Left cardiac atrium (tissue), 4 donors: ENCODE data around the gene PACSIN3. TPM values are rescaled to one million over a fixed set of nuclear protein-coding genes. Genes with fewer than 3 reads are reported as not detected.
"Not testable (repeated sequence)": the region's sequence is repeated elsewhere in the genome, so short reads cannot be mapped to it uniquely, and the experiment has no call there.

ENCODE experiments used
- ATAC-seq, 2 donors: fragments of 200-7000 bp; cut with Tn5 transposase; one replicate each; pipeline ENCODE4 v1.9.1; 2020; ENCODE audit warnings: mild to moderate bottlenecking in 2 of 2, moderate library complexity in 2 of 2
- DNase-seq: peaks from one replicate; pipeline ENCODE4 v3.0.0-alpha.2; 2020
- intact Hi-C, 2 donors: fragments of 100-400 bp; cut with DNase I; formaldehyde crosslinking; loops; one replicate each; pipeline versions ENCODE4 v1.14.1 to v1.15.1; 2022 to 2023
- long read RNA-seq: library from polyadenylated mRNA; unstranded; transcript quantifications from one replicate; pipeline ENCODE4 v2.0.0, GENCODE V29; 2021
- total RNA-seq, 2 donors: library from RNA; stranded (reverse); fragmentation: NEBNext Ultra II Directional; extraction: Animal tissue kit (Norgen Biotek cat#: 25700); gene quantifications; one replicate each; pipeline ENCODE4 v1.2.1, GENCODE V29; 2021
- donor health status: DM: no; HTN: yes; CAD: no.
- donor health status: DM: no; HTN: yes; CAD: no; lungs with severe emphysema.
- donor health status: DM: yes; HTN: yes; CAD: no.
- donor health status: Dilated cardiomyopathy.

Gene PACSIN3
- total RNA-seq, result 100 to 1,000 TPM; 108 to 126 TPM
- long read RNA-seq, transcript PACSIN3-201 (11 exons, 1,843 nt), result major isoform, 51 of 137 reads
- long read RNA-seq, partial matches to known transcripts, result 63 of 137 reads
- long read RNA-seq, other reads (novel, unspliced or antisense), result 23 of 137 reads

DNA sequence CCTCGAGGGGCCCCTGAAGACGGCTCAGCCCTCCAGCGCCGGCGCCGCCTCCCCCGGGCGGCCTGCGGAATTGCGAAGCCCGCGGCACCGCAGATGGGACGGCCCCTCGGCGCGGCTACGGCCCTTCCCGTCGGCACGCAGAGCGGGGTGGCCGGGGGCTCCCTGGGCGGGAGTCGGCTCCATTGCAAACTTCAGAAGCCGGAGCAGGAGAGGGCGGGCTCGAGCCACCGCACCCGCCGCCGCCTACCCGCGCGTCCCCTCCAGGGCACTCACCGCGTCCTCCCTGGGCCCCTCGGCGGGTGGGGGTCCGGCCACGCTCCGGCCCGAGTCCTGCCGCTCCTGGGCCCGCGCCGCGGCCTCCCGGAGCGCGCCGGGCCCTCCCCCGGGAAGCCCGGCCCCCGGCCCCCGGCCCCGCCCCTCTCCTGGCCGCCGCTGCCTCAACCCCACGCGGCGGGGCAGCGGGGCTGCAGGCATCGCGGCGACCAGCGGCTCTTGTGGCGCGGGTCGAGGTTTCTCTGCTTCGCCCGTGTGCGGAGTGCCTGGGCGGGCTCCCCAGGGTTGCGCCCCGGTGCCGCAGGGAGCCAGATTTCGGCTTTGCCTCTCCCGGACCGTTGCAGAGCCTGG, at the start of gene PACSIN3:
Gene PACSIN3, minus strand, starts transcription at position 359 of the 624 bp plus-strand sequence. CDS start 3,707 bp downstream, outside the sequence.
- peak; percentile 69 to 71 for ATAC-seq
- DNase-seq, result peak; percentile 62
- intact Hi-C loops, result loop anchor here in 1 of 2 donors (5.0 kb wide), 1 partner anchor 71 kb away; the partner anchor contains the start of gene NR1H3

DNA sequence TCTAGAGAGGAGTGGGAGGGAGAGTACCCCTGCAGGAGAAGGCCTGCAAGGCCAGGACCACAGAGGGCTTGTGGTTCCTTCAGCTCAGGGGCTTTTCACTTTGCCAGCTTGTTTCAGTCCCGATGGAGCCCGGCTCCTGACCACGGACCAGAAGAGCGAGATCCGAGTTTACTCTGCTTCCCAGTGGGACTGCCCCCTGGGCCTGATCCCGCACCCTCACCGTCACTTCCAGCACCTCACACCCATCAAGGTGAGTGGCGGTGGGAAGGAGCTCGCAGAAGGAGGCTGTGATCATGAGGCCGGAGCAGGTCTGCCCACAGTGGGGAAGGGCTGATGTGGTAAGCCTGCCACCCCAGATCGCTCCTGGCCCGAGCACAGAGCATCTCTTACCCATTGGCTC, 48.9 kb upstream of the PACSIN3 start:
- intact Hi-C loops, result no loop called here
- DNase-seq (no peak), ATAC-seq (no peak)

DNA sequence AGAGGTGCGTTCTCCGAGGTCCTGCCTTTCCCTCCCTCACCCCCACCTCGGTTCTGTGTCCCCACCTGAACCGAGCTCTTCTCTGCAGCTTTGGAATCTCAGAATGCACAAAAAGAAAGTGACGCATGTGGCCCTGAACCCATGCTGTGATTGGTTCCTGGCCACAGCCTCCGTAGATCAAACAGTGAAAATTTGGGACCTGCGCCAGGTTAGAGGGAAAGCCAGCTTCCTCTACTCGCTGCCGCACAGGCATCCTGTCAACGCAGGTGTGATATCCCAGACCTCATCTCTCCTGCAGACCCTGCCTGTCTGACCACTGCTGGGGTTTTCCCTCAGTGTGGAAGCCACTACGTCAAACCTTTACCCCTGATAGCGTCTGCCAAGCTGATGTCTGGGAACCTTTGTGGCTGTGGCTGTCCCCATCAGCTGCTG, 48.5 kb upstream of the PACSIN3 start:
- ATAC-seq, result peak in 1 of 2 donors; percentile 21
- peak; percentile 40 for DNase-seq
- intact Hi-C loops, result no loop called here

DNA sequence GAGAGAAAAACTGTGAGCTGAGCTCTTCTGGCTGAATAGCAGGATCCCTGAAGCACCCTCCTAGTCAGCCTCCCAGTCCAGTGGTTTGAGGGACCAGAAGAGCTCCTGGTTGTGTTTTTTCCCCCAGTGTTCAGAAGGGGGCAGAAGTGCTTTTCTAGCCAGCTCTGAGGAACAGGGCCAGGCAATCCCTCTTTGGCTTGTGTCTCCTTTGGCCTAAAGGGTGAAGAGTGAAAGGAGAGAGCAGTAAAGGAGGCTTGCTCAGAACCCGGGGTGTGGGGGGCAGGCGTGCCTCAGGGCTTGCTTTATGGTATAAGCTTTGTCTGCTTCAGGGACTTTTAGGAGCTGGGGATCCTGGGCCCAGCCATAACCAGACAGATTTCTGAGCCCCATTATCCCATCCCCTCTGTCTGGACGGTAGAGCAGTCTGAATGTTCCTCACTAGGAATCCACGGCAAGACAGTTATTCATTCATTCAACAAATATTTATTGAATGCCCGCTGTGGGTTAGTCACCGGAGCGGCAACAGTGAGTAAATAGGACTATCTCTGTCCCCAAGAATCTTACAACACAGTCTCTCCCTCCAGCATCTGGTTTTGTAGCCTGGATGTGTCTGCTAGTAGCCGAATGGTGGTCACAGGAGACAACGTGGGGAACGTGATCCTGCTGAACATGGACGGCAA, 47.9 kb upstream of the PACSIN3 start:
- intact Hi-C loops, result no loop called here
- no peak for DNase-seq
- ATAC-seq, result peak; percentile 59 to 77

DNA sequence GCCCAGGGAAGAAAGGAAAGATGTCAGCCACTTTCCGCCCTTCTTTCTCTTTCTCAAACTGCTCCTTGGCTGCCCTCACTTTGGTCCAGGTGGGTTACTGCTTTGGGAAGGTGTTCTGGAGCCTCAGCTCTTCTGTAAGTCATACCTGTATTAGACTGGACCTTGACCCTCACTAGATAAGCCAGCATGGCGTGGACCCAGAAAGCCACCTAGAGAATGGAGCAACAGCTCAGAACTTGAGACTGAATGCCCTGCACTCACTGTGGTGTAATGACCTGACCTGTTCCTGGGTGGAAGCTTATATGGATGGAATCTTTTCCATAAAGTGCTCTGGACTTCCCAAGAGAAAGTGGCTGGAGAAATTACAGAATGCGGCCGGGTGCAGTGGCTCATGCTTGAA, 46.8 kb upstream of the PACSIN3 start:
- intact Hi-C loops, result no loop called here
- ATAC-seq, result no peak

DNA sequence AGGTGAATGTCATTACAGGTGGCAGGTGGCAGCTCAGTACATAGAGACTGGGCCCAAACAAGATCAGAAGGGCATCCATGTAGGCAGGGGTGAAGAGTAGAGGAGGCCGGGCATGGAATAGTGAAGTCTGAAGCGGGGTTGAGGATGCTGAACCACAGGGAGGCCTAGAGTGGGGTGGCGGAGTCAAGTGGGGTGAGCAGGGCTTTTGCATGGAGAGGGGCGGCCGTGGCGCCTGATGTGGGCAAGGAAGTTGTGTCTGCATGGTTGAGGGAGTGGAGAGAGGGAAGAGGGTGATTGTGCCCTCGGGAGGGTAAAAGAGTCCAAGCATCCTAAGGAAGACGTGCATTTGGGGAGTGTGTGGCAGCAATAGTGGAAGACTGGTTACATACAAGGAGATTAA, 42.9 kb upstream of the PACSIN3 start:
- intact Hi-C loops, result no loop called here
- ATAC-seq (no peak), DNase-seq (no peak)

More for the DNA sequence above, 46.8 kb upstream of the PACSIN3 start:
- no peak for DNase-seq

DNA sequence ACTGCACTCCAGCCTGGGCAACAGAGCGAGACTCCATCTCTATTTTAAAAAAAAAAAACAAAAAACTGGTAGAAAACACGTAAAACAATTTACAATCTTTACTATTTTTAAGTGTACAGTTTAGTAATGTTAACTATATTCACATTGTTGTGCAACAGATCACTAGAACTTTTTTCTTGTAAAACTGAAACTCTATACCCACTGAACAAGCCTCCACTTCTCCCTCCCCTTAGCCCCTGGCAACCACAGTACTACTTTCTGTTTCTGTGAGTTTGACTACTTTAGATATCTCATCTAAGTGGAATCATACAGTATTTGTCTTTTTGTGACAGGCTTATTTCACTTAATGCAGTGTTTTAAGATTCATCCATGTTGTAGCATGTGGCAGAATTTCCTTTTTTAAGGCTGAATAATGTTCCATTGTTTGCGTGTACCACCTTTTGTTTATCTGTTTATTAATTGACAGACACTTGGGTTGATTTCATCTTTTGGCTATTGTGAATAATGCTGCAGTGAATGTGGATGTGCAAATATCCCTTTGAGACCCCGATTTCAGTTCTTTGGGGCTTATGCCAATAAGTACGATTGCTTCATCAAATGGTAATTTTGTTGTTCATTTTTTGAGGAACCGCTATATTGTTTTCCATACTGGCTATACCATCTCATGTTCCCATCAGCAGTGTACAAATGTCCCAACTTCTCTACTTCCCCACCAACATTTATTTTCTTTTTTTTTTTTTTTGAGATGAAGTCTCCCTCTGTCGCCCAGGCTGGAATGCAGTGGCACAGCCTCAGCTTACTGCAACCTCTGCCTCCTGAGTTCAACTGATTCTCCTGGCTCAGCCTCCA, 39.5 kb upstream of the PACSIN3 start:
- DNase-seq, result no peak
- no peak for ATAC-seq
- intact Hi-C loops, result no loop called here

DNA sequence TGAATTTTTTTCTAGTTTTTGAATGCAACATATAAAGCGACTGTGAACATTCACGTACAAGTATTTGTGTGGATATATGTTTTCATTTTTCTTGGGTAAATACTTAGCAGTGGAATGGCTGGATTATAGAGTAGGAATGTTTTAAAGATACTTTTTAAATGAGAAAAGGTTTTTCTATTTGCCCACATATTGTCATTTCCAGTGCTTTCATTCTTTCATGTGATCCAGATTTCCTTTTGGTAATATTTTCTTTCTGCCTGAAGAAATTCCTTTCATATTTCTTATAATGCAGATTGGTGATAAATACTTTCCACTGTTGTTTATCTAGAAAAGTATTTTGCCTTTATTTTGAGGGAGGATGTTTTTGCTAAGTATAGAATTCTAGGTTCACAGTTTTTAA, 36.5 kb upstream of the PACSIN3 start:
- DNase-seq, result no peak
- no peak for ATAC-seq
- intact Hi-C loops, result no loop called here

DNA sequence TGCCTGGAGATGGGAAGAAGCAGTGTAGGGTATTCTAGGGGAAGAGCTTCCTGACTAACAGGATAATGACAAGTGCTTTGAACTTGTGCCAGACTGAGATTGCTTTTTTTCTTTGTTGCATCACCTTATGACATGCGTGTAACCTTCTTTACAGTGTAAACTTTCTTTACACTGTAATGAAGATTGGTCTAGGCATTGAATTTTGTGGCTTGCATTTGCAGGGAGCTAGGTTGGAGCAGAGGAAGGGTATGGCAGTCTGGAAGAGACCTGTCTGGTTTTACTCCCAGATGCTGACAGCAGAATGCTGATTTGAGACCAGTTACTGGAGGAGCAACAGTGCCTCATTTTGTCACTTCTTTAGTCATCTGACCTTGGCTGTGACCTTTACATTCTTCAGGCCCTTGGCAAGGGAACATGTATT, 34.2 kb upstream of the PACSIN3 start:
- ATAC-seq (peak in 1 of 2 donors; percentile 57), DNase-seq (no peak)
- intact Hi-C loops, result no loop called here

DNA sequence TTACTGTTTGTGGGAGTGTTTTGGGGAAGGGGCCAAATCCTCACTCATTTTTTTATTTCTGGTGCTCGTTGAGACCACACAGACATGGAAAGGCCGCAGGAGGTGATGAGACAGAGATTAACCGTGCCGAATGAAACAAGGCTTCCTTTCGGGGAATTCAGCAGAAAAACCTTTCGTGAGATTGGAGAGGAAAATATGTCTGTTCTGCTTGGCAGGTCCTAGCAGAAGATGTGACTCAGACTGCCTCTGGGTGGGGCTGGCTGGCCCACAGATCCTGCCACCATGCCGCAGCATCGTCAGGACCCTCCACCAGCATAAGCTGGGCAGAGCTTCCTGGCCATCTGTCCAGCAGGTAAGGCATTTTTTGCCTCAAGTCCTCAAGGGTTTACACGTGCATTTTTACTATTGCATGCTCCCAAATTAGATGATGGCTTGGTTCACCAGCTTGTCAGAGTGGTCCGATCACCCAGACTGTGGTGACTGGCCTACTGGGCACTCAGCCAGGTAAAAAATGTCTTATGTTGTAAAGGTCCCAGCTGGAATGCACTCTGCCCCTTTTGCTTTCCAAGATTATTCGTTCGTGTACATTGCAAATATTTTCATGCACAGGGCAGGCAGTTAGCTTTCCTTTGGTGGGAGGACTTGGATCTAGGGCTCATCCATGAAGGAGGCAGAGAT, 30.0 kb upstream of the PACSIN3 start:
- intact Hi-C loops, result loop anchor here in 1 of 2 donors (5.0 kb wide), 1 partner anchor 39 kb away; the partner anchor contains the start of gene ARFGAP2
- peak in 1 of 2 donors; percentile 38 for ATAC-seq
- peak; percentile 70 for DNase-seq

DNA sequence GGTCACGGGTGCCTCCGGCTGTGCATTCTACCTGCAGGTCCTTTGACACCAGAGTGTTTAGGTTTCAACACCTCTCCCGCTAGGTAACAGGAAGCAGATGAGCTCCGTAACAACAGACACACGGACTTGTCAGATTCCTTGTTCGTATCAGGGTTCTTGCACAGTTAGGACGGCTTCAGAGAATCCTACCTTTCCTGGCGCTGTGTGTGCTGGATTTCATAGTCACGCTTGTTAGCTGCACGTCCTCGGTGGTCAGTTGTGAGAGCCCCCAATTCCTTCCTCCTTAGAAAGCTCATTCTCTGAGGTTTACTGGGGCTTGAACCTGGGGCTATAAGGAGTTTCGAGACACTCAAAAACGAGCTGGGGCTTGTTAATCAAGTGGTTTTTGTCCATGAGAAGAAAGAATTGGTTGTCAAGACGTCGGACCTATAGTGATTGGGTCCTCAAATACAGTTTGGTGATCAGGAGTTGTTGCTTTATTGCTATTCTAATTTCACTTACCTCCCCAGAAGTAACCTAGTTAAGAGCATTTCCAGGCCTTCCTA, 29.2 kb upstream of the PACSIN3 start:
- intact Hi-C loops, result loop anchor here in 1 of 2 donors (5.0 kb wide), 1 partner anchor 38 kb away; the partner anchor contains the start of gene ARFGAP2
- no peak for DNase-seq
- ATAC-seq, result no peak

DNA sequence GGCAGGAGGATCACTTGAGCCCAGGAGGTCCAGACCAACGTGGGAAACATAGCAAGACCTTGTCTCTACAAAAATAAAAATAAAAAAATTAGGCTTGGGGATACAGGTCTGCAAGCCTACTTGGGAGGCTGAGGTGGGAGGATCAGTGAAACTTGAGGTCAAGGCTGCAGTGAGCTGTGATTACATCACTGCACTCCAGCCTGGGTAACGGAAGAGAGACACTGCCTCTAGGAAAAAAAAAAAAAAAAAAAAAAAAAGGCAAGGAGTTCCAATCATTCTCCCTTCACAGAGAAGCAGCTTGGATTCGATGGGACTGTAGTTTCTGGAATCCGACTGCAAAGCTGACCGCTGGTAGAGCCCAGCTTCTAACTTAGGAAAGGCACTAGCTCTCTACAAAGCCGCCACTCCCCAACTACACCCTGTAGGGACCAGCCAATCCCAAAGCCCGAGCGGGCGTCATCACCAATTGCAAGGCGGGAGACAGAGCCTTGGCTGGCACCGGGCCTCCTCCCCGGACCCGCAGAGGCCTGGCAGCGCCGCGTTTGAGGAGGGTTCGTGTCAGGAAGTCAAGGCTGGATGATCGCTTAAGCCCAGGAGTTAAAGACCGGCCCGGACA, 27.8 kb upstream of the PACSIN3 start:
- DNase-seq, result peak; percentile 95
- ATAC-seq, result peak; percentile 93 to 95
- intact Hi-C loops, result no loop called here

DNA sequence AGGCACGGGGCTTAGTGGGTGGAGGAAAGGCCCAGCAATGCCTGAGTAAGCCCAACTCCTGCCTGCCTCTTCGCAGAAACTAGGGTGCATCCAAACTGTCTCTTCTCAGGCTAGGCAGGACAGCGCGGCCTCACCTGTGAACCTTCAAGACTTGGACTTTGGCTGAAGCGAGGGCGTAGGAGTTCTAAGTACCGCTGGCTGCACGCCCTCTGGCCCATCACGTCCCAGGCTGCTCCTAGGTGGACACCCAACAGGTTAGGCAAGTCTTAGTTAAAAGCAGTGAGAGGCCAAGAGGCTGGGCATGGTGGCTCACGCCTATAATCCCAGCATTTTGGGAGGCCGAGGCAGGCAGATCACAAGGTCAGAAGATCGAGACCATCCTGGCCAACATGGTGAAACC, 26.7 kb upstream of the PACSIN3 start:
- intact Hi-C loops, result no loop called here
- ATAC-seq (no peak), DNase-seq (no peak)

DNA sequence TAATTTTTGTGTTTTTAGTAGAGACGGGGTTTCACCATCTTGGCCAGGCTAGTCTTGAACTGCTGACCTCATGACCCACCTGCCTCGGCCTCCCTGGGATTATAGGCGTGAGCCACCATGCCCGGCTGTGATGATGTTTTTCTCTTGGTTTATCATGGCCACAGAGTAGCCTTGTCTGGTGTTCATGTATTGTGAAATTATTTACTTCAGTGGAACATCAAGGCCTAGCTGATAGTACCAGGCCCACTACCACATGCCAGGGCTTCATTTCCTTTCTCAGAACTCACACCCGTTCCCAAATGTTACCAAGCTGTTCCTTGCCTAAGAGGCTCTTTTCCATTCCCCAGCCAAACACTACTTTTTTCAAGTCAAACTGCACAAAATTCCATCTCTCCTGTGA, 22.4 kb upstream of the PACSIN3 start:
- ATAC-seq (no peak), DNase-seq (no peak)
- intact Hi-C loops, result no loop called here

DNA sequence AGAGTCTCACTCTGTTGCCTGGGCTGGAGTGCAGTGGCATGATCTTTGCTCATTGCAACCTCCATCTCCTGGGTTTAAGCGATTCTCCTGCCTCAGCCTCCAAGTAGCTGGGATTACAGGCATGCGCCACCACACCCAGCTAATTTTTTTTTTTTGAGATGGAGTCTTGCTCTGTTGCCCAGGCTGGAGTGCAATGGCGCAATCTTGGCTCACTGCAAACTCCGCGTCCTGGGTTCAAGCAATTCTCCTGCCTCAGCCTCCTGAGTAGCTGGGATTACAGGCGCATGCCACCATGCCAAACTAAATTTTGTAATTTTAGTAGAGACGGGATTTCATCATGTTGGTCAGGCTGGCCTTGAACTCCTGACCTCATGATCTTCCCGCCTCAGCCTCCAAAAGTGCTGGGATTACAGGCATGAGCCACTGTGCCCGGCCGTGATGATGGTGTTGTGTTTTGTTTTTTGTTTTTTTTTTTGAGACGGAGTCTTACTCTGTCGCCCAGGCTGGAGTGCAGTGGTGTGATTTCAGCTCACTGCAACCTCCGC, 21.8 kb upstream of the PACSIN3 start:
- intact Hi-C loops, DNase-seq, ATAC-seq: not testable (repeated sequence)

DNA sequence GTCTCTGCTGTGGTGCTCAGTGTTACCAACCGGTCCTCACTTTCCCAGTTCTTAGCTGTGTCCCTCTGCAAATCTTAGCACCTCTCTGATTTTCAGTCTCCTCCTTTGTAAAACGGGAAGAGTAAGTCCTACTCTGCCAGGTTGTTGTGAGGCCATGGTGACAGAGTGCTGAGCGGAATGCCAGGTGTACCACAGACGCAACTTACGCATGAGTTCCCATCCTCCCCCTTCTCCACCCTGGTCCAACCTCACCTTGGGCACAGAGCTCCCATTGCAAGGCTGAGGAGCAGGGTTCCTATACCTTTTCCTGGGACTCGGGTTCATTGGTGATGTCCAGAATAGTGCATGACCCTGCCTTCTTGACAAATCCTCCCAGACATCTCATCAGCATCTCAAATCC, 21.2 kb upstream of the PACSIN3 start:
- intact Hi-C loops, result no loop called here
- DNase-seq (no peak), ATAC-seq (no peak)

DNA sequence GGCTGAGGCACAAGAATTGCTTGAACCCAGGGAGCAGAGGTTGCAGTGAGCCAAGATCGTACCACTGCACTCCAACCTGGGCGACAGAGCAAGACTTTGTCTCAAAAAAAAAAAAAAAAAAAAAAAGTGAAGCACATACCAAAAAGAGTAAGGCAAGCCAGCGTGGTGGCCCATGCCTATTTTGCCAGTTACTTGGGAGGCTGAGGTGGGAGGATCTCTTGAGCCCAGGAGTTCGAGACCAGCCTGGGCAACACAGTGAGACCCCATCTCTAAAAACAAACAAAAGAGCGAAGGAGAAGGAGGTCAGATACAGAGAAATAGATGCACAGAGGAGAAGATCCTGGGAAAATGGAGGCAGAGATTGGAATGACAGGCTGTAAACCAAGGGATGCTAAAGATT, 20.3 kb upstream of the PACSIN3 start:
- intact Hi-C loops, ATAC-seq, DNase-seq: not testable (repeated sequence)

DNA sequence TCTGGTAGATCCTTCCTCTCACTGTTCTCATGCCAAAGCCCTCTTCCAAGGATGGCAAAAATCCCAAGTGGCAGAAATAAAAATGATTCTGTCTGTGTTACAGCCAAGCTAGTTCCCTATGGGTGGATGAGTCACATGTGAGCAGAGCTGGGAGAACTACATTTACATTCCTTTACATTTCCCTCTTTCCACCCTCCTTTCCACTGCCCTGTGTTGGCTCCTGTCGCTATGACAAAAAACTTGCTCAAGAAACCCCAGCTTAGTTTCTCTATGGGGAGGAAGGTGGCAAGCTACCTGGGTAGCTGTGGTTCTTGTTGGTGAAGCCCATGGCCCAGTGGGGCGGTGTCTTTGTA, 18.4 kb upstream of the PACSIN3 start:
- intact Hi-C loops, result no loop called here
- ATAC-seq (peak in 1 of 2 donors; percentile 21), DNase-seq (no peak)
